Stimulated activated CD8-positive, alpha-beta memory T cell treated with anti-CD3 and anti-CD28 coated beads, Interleukin-4, amount 100 ng/mL, for 4 hours (primary cell): ENCODE data around the gene FKRP.
"Not testable (repeated sequence)": the region's sequence is repeated elsewhere in the genome, so short reads cannot be mapped to it uniquely, and the experiment has no call there.

Experiments used
- DNase-seq, 2 donors: peaks; one replicate each; pipeline ENCODE4 v3.0.0-alpha.2; 2020; ENCODE audit warnings: low read depth in 2 of 2, low spot score in 1 of 2

FKRP gene

GRCh38 chr19:46755853-46756543, 10.1 kb downstream of the FKRP start:
- no peak for DNase-seq

- no peak for DNase-seq
Observed at GRCh38 chr19:46756544-46756888, 10.7 kb downstream of the FKRP start.

- DNase-seq = no peak
Observed at GRCh38 chr19:46759206-46759605, 13.3 kb downstream of the FKRP start.

GRCh38 chr19:46759817-46760333, 14.0 kb downstream of the FKRP start:
- DNase-seq = no peak

- DNase-seq = no peak
Observed at GRCh38 chr19:46760363-46760762, 14.5 kb downstream of the FKRP start.

DNA sequence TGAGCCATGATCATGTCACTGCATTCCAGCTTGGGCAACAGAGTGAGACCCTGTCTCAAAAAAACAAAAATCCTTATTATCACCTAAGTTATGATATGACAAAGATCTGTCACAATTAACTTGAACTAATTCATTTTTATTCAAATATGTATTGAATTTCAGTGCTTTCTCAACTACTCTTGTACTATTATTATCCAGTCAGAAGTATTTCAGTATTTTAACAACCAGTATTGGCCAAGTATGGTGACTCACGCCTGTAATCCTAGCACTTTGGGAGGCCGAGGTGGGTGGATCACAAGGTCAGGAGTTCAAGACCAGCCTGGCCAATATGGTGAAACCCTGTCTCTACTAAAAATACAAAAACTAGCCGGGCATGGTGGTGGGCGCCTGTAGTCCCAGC, 15.0 kb downstream of the FKRP start:
- not testable (repeated sequence) for DNase-seq

GRCh38 chr19:46761418-46761831, 15.6 kb downstream of the FKRP start:
- DNase-seq = no peak

GRCh38 chr19:46762245-46762890, 16.5 kb downstream of the FKRP start:
- DNase-seq = no peak

GRCh38 chr19:46764817-46765291, 19.0 kb downstream of the FKRP start:
- no peak for DNase-seq

- DNase-seq = peak in 1 of 2 donors; percentile 41
Observed at GRCh38 chr19:46766569-46767317, 20.9 kb downstream of the FKRP start.

- DNase-seq = not testable (repeated sequence)
Observed at GRCh38 chr19:46768746-46769145, 22.9 kb downstream of the FKRP start.

GRCh38 chr19:46772170-46773017, 26.5 kb downstream of the FKRP start:
- no peak for DNase-seq

DNA sequence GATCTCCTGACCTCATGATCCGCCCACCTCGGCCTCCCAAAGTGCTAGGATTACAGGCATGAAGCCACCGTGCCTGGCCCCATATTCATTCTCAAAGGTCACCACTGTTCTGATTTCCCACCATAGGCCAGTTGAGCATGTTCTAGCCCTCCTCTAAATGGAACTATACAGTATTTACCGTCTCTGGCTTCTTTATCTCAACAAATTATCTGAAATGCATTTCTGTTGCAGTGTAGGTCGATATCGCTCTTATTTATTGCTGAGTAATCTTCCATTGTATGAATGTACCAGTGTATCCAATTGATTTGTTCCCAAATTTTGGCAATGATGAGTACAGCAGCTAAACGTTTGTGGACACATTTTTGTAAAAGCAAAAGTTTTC, 27.2 kb downstream of the FKRP start:
- DNase-seq = no peak

GRCh38 chr19:46775642-46776258, 29.9 kb downstream of the FKRP start:
- DNase-seq = no peak

GRCh38 chr19:46776927-46777911, 31.4 kb downstream of the FKRP start:
- no peak for DNase-seq

GRCh38 chr19:46777956-46778645, 32.2 kb downstream of the FKRP start:
- DNase-seq = not testable (repeated sequence)

DNA sequence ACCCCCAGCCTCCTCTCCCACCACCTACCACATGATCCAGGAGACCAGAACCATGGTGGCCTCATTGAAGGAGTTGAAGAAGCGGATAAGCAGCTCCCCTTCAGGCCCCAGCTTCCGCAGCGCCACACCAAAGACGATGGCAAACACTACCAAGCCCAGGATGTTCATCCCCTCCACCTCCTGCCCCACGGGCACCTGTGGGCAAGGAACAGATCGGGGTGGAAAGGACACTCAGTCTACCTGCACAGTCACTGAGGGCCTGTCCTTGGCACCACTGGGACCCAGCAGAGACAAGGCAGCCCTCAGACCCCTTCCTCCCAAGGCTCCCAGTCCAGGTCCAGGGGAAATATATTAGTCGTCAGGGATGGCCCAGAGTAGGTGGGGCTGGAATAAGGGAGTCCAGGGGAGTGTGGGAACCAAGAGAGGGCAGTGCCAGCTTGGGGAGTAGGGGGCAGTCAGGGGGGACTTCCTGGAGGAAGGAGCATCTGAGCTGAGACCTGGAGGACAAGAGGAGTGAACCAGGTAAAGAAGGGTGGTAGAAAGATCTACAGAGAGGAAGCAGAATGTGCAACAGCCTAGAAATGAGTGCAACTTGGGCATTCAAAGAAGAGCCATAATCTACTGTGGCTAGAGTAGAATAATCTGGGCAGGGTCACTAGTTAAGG, 36.6 kb downstream of the FKRP start:
- no peak for DNase-seq

DNA sequence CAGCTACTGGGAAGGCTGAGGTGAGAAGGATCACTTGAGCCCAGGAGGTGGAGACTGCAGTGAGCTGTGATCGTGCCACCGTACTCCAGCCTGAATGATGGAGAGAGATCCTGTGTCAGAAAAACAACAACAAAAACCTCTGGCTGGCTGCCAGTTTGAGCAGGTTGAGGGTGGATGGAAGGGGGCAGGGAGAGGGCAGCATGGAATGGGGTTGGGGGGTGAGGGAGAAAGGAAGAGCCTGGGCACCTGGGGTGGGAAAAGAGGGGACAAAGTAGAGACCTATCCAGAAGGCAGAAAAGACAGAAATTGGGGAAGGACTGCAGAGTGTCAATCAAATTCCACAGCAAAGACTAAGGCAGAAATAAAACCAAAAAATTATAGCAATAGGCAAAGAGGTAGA, 37.8 kb downstream of the FKRP start:
- no peak for DNase-seq
